GM21619 (cell line): ENCODE data around the gene CD209.

Experiments used
- ATAC-seq: cut with Tn5 transposase; IDR thresholded peaks from one replicate; pipeline ENCODE4 v1.9.1; 2021; ENCODE audit not compliant: unreplicated experiment

The CD209 gene

DNA sequence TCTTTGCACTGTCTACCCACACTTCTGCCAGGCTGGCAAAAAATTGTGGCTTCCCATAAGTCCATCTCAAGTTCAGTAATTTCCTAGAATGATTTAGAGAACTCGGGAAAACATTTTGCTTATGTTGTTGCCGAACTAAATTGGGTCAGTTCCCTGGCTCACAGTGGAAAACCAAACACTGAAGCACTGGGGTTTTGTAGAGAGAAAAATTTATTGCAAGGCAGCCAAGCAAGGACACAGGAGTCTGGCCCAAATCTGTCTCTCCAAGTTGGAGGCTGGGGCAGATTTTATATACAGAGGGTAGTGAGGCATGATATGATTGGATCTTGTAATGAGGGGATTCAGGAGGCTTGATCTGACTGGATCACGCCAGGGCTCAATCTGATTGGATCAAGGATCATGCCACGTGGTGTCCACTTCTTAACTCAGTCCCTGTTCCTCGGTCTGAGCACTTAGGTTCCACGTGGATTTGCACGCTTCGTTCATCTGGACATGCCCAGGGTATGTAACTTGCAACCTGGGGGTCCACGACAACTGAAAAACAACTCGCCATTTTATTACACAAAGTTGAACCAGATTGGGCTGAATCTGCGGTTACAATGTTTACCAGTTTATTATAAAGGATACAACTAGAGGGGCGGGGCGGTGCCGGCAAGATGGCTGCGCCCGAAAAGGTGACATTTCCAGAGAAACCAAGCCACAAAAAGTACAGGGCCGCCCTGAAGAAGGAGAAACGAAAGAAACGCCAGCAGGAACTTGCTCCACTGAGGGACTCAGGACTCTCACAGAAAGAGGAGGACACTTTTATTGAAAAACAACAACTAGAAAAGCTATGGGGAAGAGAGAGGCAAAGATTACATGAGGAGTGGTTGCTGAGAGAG lies 7.3 kb downstream of the CD209 start:
- no peak for ATAC-seq

DNA sequence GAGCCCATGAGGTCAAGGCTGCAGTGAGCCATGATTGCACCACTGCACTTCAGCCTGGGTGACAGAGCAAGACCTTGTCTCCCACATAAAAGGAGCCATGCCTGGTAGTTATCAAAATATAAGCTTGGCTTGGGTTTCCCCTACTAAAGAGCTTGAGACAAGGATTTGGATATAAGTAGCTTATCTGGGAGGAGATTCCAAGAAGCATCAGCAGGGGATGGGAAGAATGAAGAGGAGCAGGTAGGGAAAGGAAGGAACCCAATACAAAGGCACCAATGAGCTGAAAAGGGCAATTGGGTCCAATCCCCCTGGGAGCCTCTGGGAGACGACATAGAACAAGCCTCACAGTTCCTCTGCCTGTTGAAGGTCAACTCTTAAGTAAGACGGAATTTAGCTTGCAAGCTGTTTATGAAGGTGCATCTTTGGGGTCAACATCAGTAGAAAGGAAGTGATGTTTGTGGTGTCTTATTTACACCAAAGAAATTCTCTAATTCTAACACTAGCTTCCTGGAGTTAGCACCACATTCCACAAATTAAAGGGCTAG lies 8.1 kb downstream of the CD209 start:
- ATAC-seq, result no peak

DNA sequence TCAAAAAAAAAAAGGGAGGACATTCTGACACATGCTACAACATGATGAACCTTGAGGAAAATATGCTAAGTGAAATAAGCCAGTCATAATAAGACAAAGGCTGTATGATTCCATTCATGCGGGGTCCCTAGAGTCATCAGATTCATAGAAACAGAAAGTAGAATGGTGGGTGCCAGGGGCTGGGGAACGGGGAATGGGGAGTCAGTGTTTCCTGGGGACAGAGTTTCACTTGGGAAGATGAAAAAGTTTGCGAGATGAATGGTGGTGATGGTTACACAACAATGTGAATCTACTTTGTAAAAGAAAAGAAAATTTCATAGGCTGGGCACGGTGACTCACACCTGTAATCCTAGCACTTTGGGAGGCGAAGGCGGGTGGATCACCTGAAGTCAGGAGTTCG lies 9.3 kb downstream of the CD209 start:
- ATAC-seq, result no peak

DNA sequence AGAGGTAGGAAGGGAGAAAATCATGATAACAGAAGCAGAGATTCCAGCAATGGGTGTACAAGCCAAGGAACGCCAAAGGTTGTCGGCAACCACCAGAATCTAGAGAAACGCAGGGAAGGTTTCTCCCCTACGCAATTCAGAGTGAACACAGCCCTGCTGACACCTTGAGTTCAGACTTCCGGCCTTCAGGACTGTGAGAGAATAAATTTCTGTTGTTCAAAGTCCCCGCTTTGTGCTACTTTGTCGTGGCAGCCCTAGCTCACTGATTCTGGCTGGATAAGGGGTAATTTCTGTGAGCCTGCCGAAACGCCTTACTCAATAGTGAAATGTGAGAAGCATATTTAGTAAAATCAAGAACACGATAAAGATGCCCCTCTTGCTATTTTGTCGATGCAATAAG lies 10.1 kb downstream of the CD209 start:
- ATAC-seq, result no peak

DNA sequence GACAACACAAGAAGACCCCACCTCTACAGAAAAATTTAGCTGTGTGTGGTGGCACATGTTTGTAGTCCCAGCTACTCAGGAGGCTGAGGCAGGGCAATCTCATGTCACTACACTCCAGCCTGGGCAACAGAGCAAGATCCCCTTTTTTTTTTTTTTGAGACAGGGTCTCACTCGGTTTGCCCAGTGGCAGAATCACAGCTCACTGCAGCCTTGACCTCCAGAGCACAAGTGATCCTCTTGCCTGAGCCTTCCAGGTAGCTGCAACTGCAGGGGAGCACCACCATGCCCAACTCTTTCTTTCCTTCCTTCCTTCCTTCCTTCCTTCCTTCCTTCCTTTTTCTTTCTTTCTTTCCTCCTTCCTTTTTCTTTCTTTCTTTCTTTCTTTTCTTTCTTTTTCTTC lies 11.2 kb downstream of the CD209 start:
- no peak for ATAC-seq

DNA sequence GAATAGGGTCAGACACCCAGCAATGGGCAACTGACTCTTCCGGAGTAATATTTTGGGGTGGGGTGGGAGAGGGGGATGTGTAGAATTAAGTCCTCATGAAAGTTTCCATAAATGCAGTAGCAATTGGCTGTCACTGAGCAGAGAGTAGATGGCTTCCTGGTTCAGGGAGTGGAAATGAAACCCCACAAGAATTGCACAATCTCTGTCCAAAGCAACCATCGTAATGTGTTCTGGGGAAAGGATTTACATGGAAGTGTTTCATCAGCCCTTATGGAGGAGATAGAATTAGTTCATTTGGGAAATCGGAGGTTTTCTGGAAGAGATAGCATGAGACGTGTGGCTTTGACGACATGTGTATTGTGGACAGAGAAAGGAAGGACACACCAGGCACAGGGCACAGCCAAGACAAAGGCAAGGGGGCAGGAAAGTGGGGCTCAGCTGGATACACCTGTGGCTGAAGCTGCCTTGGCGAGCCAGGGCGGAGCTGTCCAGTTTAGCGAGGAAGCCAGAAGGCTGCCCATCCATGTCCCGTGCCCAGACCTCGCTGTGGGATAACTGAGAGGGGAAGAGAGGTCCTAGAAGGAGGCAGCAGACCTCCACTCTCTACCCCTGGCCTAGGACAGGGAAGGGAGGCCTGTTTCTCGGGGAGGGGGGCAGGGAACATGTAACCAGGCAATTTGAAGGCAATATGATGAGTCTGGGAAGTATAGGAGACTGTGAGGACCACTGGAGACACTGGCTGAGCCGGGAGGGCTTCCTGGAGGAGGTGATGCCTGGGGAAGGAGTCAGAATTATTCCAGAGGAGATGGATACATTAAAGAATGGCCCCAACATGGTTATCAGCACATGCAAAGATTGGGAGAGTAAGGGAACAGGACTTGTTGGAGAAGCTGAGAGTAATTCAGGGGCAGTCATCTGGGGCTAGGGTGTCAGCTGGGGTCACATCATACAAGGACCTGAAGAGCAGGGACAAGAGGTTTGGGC lies 12.8 kb downstream of the CD209 start:
- ATAC-seq, result no peak

DNA sequence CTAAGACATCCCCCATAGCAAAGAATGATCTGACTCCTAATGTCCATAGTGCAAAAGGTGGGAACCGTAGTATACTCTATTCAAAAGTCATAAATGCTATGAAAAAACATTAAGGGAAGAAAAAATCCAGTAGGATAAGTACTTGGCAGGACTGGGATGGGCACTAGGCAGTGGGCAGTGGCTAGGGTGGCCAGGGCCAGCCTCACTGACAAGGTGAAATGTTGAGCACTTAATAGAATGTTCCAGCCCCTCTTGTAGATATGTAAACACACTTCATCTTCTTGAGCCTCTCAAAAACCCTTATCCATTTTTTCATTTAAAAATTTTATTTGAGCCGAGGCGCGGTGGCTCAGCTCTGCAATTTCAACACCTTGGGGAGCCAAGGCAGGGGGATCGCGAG lies 14.0 kb downstream of the CD209 start:
- no peak for ATAC-seq

DNA sequence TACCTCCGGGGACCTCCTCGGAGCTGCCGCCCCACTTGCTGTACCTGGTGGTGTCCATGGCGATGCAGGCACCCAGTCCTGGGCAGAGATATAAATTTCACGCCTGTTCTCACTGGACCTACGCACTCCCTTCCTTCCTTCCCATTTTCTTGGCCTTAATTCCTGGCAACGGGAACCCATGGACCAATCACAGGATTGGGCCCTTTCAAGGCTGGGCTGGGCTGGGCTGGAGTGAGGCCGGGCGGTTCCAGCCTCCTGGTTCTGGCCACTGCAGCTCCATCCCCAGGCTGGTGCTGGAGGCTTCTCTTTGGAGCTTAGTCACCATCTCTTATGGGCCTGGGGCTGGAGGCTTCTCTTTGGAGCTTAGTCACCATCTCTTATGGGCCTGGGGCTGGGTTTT lies 15.3 kb downstream of the CD209 start, which contains the start of gene CLEC4G:
Gene CLEC4G (minus strand): TSS at position 66 of the 400 bp plus-strand sequence. CDS start 8 bp downstream, at position 58.
- no peak for ATAC-seq

DNA sequence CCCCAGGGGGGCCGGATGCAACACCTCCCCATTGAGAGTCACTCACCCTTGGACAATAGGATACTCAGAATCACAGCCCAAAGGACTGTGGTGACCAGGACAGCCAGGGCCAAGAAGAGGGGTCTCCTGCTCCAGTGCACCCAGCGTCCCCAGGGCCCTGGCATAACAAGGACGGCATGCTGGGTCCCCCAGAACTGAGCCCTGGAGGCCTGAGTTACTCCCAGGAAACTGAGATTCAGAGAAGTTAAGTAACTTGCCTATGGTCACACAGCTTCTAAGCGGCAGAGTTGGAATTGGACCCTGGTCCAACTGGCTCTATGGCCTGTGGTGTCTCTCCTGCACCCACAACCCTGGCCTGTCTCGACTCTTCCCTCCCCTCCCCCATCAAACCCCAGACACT lies 15.7 kb downstream of the CD209 start:
- ATAC-seq, result no peak

DNA sequence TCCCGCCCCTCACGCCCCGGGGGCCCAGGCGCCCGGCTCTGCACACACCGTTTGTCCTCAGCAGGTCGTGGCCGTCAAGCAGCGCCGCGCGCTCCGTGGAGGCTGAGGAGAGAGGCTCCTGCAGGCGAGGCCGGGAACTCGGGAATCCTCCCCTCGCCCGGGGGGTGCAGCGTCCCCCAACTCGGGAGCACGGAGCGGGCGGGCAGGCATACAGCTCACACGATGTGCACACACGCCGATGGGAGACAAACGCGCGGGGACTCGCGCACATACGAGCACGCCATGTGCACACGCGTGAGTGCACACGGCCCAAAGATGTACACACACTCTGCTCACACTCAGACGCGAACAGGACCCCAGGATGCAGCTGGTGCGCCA lies 16.1 kb downstream of the CD209 start:
- ATAC-seq, result no peak

DNA sequence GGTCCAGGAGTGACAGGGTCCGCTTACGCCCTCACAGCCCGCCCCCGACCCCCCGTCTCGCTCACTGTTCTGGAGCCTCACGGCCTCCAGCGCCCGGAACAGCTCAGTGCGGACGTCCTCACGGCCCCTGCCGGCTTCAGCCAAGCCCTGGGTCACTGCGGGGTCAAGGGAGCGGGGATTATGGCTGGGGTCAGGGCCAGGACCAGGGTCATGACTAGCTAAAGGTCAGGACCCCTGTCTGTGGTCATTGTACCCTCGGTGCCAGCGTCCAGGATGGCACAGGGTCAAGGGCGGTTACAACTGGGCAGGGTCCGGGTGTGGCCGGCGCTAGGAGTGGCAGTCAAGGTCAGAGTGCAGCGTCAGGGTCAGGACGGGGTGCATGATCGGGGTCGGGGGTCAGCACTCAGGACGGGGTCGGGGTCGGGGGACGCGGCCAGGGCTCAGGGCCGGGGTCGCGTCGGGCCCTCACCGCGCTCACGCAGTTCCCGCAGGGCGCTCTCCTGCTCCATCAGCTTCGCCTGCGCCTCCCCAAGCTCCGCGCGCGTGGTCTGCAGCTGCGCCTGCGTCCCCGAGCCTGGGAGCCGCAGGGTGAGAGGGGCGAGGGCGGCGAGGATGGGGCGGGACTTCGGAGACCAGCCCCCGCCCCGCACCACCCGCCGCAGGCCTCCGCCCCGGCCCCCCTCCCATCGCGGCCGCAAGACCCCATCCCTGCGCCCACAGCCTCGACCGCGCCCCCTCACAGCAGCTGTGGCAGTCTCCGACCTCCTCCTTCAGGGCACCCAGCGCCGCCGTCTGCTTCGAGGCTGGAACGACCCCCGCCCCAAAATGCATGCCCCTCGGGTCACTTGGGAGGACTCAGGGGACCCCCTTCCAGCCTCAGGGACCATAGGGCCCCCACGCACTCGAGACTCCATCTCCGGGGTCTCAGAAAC lies 16.8 kb downstream of the CD209 start:
- ATAC-seq, result no peak

DNA sequence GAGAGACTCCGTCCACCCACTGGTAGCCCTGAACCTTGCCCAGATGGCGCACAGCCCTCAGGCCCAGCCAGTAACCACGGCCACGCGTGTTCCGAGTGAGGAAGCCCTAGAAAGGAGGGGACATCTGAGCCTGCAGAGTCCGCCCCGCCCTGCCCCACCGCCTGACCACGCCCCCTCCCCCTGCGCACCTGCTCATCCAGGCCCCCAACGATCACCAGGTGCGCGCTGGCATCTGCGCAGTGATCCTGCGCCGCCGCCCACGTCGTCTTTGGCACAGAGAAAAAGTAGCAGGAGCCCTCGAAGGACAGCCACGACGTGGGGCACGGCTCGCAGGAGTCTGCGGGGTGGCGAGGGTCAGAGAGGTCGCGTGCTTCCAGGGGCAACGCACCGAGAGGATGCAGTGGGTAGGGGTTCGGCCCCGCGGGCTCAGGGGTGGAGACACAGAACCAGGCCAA lies 17.5 kb downstream of the CD209 start:
- ATAC-seq, result no peak

DNA sequence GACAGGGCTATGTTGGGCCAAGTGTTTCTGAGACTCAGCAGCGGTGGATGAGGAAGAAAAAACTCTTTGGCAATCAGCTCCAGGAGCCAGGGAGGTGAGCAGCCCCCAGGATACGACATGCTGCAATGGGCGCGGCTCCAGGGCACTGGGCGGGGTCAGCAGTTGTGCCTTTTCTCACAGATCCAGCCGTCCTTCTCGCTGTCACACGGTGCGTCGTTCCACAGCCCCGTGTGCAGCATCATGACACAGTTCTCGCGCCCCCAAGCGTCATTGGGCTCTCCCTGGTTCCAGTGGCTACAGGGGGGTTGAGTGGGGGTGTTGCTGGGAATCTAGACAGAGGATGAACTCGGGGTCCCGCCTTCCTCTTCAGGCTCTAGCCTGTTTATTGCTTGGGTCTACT lies 18.1 kb downstream of the CD209 start:
- no peak for ATAC-seq

DNA sequence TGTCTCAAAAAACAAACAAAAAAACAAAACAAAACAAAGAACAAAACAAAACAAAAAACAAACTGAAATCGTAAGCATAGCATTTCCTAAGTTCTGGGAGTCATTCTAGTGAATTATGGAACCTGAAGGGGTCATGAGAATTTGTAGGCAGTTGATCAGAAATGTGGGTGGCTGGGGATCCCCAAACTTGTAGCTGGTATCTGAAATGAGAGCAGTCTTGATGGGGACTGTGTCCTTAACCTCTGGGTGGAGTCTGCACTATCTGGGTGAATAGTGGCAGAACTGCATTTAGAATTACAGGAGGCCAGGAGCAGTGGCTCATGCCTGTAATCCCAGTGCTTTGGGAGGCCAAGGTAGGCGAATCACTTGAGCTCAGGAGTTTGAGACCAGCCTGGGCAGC lies 21.5 kb downstream of the CD209 start:
- no peak for ATAC-seq

DNA sequence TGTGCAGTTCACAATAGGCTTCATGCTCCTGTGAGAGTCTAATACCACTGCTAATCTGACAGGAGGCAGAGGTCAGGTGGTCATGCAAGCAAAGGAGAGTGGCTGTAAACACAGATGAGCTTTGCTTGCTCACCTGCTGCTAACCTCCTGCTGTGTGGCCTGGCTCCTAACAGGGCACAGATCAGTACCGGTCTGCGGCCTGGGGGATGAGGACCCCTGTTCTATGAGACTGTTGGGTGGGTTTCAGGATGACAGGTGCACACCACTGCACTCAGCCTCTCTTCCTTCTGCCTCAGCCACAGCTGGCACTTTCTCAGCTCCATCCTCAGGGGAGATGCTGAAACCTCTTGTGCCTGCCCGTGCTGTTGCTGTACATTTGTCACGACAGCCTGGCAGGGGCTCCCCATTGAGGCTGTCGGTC lies 25.1 kb downstream of the CD209 start:
- ATAC-seq, result no peak

DNA sequence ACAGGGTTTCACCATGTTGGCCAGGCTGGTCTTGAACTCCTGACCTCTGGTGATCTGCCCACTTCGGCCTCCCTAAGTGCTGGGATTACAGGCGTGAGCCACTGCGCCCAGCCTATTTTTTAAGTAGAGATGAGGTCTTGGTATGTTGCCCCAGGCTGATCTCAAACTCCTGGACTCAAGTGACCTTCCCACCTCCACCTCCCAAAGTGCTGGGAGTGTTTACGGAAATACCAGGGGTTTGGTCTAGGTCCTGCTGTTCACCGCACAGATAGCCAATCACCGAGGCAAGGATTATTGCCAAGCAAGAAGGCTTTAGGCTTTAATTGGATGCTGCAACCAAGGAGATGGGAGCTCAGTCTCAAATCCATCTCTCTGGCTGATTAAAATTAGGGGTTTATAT lies 27.0 kb downstream of the CD209 start:
- no peak for ATAC-seq

DNA sequence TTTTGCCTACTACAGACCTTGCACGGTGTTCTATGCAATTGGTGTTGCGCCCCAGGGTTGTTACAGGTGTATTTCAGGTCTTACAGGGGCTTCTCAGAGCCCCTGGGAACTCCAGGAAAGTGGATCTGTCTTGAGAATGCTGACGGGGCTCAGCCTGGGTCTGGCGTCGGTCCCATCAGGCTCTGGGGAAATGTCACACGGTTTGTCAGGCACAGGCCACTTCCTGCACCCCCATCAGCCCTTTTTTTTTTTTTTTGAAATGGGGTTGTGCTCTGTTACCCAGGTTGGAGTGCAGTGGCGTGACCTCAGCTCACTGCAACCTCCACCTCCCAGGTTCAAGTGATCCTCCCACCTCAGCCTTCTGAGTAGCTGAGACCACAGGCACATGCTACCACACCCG lies 28.7 kb downstream of the CD209 start:
- ATAC-seq, result no peak

DNA sequence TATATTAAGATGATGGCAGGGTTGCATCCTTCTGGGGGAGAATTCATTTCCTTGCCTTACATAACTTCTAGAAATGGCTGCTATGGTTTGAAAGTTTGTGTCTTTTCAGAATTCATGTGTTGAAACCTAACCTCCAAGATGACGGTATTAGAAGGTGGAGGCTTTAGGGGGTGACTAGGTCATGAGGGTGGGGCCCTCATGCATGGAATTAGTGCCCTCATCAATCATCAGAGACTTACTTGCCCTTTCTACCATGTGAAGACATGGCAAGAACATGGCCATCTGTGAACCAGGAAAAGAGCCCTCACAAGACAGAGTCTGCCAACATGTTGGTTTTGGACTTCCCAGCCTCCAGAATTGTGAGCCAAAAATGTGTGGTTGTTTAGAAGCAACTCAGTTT lies 30.6 kb downstream of the CD209 start:
- no peak for ATAC-seq

DNA sequence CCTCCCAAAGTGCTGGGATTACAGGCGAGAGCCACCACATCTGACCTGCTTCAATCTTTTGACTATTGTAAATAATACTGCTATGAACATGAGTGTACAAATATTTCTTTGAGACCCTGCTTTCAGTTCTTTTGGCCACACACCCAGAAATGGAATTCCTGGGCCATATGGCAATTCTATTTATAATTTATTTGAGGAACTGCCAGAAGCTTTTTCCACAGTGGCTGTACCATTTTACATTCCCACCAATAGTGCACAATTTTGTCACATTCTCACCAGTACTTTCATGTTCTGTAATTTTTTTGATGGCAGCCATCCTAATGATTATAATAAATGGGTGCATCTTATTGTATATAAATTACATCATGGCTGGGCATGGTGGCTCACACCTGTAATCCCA lies 31.7 kb downstream of the CD209 start:
- ATAC-seq, result no peak

DNA sequence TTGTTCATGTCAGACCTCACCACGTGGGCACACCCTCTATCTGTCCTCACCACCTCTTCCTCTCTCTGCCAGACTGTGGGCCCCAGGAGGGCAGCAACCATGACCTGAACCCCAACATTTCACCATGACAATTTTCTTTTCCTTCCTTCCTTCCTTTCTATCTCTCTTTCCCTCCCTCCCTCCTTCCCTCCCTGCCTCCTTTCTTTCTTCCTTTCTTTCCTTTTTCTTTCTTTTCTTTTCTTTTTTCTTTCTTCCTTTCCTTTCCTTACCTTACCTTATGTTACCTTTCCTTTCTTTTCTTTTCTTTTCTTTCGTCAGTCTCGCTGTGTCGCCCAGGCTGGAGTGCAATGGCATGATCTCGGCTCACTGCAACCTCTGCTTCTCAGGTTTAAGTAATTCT lies 36.7 kb downstream of the CD209 start:
- ATAC-seq, result no peak
